HG03521 (cell line): ENCODE measurements around the gene FICD.

Source experiments
- ATAC-seq: cut with Tn5 transposase; IDR thresholded peaks from one replicate; pipeline ENCODE4 v1.9.1; 2021; ENCODE audit warnings: mild to moderate bottlenecking, moderate library complexity; ENCODE audit not compliant: unreplicated experiment

The FICD gene

GRCh38 chr12:108498136-108498535, 16.9 kb upstream of the FICD start:
- no peak for ATAC-seq

GRCh38 chr12:108502922-108503321, 12.2 kb upstream of the FICD start:
- no peak for ATAC-seq

GRCh38 chr12:108505129-108505528, 9.9 kb upstream of the FICD start:
- ATAC-seq = no peak

GRCh38 chr12:108507971-108508642, 7.0 kb upstream of the FICD start:
- ATAC-seq = no peak

GRCh38 chr12:108509806-108510205, 5.3 kb upstream of the FICD start:
- ATAC-seq = no peak

GRCh38 chr12:108510836-108511235, 4.2 kb upstream of the FICD start:
- no peak for ATAC-seq

- ATAC-seq = no peak
Measured at GRCh38 chr12:108511633-108512540, 3.2 kb upstream of the FICD start.

- peak; percentile 0 for ATAC-seq
Measured at GRCh38 chr12:108514468-108514972, 557 bp upstream of the FICD start.

- ATAC-seq = no peak
Measured at GRCh38 chr12:108515916-108516315, 839 bp downstream of the FICD start.

- ATAC-seq = no peak
Measured at GRCh38 chr12:108516511-108517275, 1.6 kb downstream of the FICD start.

- no peak for ATAC-seq
Measured at GRCh38 chr12:108517288-108518100, 2.4 kb downstream of the FICD start.

GRCh38 chr12:108518101-108518715, 3.1 kb downstream of the FICD start:
- ATAC-seq = no peak

GRCh38 chr12:108518716-108519496, 3.8 kb downstream of the FICD start:
- ATAC-seq = no peak

GRCh38 chr12:108519558-108519957, 4.5 kb downstream of the FICD start:
- ATAC-seq = no peak

- ATAC-seq = no peak
Measured at GRCh38 chr12:108523365-108523764, 8.3 kb downstream of the FICD start.

GRCh38 chr12:108525681-108526080, 10.6 kb downstream of the FICD start:
- ATAC-seq = no peak

GRCh38 chr12:108526482-108527165, 11.5 kb downstream of the FICD start:
- ATAC-seq = no peak

GRCh38 chr12:108527166-108527496, 12.1 kb downstream of the FICD start:
- no peak for ATAC-seq

GRCh38 chr12:108530161-108530560, 15.1 kb downstream of the FICD start:
- ATAC-seq = no peak
